Right lobe of liver (tissue), 4 donors: ENCODE data around the gene KCNK4.

Experiments used
- POLR2A ChIP-seq: fragments of 450-650 bp; IDR thresholded peaks from one replicate; pipeline ENCODE4 v1.6.1; 2017; ENCODE audit warnings: antibody characterized with exemption, mild to moderate bottlenecking
- TF ChIP-seq, protein P1 (sequence below), 4 donors: fragments of 200-600 bp in 3 of 4; fragments of 450-650 bp in 1 of 4; IDR thresholded peaks; one replicate each; pipeline versions ENCODE4 v1.5.1 to v1.8.0; 2016 to 2022; ENCODE audit warnings: antibody characterized with exemption in 4 of 4, mild to moderate bottlenecking in 2 of 4
- donor health status: DM: no; HTN: no; CAD: no.
- donor health status: DM: no; HTN: no; CAD: no.
- donor health status: DM: no; HTN: yes; CAD: no.

DNA sequence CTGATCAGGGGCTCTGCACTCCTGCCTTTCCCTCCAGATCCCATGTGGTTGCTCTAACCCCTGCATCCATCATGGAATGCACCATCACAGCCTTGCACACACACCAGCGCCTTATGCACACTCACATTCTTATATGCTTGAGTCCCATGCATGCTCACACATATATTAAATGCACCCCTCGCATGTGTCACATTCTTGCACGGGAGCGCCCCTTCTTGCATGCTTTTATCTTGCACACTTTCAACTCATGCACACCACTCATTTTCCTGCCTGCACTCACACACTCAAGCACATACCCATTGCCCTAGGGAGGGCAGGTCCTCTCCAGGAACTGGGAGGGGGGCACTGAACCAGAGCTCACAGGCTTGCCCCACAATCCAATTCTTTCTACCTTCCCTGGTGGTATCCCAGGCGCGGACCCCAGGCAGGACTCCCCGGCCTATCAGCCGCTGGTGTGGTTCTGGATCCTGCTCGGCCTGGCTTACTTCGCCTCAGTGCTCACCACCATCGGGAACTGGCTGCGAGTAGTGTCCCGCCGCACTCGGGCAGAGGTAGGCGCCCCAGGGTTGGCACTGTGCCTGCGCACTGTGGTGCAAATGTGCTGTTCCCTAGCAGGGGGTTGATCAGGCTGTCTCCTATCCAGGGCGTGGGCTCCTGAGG lies 6.7 kb downstream of the KCNK4 start:
- TF ChIP-seq, protein P1, sequence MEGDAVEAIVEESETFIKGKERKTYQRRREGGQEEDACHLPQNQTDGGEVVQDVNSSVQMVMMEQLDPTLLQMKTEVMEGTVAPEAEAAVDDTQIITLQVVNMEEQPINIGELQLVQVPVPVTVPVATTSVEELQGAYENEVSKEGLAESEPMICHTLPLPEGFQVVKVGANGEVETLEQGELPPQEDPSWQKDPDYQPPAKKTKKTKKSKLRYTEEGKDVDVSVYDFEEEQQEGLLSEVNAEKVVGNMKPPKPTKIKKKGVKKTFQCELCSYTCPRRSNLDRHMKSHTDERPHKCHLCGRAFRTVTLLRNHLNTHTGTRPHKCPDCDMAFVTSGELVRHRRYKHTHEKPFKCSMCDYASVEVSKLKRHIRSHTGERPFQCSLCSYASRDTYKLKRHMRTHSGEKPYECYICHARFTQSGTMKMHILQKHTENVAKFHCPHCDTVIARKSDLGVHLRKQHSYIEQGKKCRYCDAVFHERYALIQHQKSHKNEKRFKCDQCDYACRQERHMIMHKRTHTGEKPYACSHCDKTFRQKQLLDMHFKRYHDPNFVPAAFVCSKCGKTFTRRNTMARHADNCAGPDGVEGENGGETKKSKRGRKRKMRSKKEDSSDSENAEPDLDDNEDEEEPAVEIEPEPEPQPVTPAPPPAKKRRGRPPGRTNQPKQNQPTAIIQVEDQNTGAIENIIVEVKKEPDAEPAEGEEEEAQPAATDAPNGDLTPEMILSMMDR (IDR thresholded peaks at IDR 0.05) = no peak
- no peak for TF ChIP-seq POLR2A
